Hematopoietic multipotent progenitor cell treated with erythropoietin and hydrocortisone succinate and interleukin-3 and kit ligand, for 17 days (in vitro differentiated cells): ENCODE data around the gene ANTXR2.
"Not testable (repeated sequence)": the region's sequence is repeated elsewhere in the genome, so short reads cannot be mapped to it uniquely, and the experiment has no call there.

Source experiments
- DNase-seq: peaks from one replicate; pipeline ENCODE4 v3.0.0-alpha.2; 2015; ENCODE audit warnings: low spot score

The ANTXR2 gene

DNA sequence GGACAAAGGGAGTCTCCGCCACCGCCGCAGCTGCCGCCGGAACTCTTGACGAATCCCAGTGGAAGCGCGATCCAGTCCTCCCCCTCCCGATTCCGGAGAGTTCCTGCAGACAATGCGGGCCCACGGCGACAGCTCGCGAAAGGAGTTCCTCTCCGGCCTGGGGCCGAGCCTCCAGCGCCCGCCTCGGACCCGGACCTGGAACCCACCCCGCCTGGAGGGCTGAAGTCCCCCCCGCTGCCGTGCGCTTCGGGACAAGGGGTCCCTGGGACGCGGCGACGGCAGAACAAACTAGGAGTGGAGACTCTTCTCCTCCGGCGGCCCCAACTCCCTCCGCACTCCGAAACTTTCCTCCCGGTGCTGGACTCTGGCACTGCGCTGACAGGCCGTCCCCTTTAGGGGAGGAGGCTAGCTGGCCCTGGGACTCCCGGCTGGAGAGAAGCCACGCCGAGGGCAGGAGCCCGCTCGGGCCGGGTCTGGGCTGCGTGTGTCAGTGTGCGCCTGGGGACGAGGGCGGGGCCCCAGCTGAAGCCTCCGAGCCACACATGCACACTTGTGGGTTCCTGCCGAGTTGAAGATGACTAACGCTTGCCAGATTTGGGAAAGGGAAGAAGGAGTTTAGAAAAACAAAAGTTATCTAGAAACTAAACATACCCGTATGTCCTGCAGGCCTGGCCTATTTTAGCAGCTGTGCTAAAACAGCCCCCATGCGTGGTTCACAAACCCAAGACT, at the start of gene ANTXR2:
Gene ANTXR2, minus strand, starts transcription at position 486 of the 729 bp plus-strand sequence. CDS start 669 bp downstream, outside the sequence.
- no peak for DNase-seq

GRCh38 chr4:80121815-80122214, 48.8 kb upstream of the ANTXR2 start:
- not testable (repeated sequence) for DNase-seq

DNA sequence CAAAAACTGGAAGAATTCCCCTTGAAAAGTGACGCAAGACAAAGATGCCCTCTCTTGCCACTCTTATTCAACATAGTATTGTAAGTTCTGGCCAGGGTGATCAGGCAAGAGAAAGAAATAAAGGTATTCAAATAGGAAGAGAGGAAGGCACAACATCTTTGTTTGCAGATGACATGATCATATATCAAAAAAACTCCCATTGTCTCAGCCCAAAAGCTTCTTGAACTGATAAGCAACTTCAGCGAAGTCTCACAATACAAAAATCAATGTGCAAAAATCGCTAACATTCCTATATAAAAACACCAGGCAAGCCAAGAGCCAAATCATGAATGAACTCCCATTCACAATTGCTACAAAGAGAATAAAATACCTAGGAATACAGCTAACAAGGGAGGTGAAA, 46.6 kb upstream of the ANTXR2 start:
- DNase-seq: not testable (repeated sequence)

DNA sequence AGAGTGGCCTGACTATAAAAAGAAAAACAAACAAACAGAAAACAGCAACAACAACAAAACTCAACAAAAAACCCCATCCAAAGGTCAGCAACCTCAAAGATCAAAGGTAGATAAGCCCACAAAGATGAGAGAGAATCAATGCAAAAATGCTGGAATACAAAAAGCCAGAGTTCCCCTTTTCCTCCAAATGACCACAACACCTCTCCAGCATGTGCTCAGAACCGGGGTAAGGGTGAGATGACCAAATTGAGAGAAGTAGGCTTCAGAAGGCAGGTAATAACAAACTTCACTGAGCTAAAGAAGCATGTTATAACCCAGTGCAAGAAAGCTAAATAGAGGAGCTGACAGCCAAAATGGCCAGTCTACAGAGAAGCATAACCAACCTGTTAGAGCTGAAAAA, 43.5 kb upstream of the ANTXR2 start:
- DNase-seq: no peak

DNA sequence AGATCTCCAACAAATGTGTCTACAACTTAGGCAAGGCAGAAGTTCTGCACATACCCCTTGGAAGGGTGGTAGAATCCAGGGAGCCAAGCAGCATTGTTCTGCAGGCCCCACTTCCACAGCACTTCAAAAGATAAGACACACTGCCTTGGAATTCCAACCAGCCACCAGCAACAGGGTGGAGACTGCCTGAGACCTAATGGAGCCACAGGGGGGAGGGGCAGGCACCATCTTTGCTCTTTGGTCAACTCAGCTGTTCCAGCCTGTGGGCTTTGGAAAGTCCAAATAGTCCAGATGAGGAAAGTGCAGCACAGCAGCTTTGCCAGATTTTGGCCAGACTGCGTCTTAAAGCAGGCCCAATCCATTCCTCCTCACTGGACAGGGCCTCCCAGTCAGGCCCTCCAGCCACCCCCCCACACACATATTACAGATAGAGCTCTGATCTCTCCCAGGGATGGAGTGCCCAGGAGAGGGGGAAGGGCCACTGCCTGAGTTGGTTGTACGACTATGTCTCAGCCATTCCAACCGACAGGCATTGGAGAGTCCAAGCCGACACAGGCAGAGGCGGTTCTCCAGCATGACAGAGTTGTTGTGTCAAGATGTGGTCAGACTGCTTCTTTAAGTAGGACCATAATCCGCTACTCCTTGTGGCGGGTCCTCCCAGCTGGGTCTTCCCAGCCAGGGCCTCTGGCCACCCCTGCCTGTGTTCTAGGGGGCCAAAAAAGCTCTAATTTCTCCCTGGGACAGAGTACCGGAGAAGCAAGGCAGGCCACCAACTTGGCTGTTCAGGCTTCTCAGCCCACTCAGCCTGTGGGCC, 42.5 kb upstream of the ANTXR2 start:
- no peak for DNase-seq

DNA sequence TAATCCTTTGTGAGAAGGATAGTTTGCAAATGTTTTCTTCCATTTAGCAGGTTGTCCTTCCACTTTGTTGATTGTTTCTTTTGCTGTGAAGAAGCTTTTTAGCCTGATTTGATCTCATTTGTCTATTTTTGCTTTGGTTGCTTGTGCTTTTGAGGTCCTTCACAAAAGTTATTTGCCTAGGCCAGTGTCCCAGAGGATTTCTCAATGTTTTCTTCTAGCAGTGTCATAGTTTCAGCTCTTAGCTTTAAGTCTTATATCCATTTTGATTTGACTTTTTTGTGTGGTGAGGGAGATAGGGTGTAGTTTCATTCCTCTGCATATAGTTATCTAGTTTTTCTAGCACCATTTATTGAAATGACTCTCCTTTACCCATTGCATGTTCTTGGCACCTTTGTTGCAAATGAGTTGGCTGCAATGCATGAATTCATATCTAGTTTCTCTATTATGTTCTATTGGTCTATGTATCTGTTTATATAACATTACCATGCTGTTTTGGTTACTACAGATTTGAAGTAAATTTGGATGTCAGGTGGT, 41.8 kb upstream of the ANTXR2 start:
- no peak for DNase-seq

GRCh38 chr4:80113615-80114014, 40.6 kb upstream of the ANTXR2 start:
- no peak for DNase-seq

DNA sequence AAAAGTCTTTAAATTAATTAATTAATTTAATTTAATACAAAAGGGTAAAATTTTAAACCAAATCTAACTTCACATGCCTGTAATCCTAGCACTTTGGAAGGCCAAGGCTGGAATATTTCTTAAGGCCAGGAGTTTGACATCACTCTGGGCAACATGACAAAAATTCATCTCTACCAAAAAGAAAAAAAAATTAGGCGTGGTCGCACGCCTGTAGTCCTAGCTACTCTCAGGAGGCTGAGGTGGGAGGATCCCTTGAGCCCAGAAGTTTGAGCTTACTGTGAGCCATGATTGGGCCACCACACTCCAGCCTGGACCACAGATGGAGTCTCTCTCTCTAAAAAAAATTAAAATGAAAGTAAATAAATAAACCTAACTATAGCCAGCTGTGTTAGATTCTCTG, 39.2 kb upstream of the ANTXR2 start:
- no peak for DNase-seq

GRCh38 chr4:80111276-80111675, 38.2 kb upstream of the ANTXR2 start:
- DNase-seq: no peak

- DNase-seq: no peak
Measured at GRCh38 chr4:80107374-80107773, 34.3 kb upstream of the ANTXR2 start.

DNA sequence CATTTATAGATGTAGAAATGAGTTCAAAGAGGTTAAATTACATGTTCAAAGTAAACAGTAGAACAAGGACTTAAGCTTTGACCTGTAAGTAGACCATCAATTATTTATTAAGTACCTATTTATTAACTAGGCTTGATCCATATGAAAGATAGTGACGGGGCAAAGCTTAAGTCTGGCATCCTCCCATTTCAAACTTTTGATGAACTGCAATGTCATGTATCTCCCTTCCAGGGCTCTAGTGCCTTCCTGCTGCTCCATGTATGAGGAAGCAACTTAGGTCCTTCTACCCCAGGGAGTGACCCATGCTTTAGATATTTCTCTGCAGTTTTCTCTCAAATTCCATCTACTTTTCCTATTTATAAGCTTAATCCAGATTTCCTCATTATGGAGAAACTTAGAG, 31.9 kb upstream of the ANTXR2 start:
- no peak for DNase-seq

- DNase-seq: no peak
Measured at GRCh38 chr4:80103629-80104028, 30.6 kb upstream of the ANTXR2 start.

GRCh38 chr4:80101792-80102116, 28.7 kb upstream of the ANTXR2 start:
- DNase-seq: no peak

DNA sequence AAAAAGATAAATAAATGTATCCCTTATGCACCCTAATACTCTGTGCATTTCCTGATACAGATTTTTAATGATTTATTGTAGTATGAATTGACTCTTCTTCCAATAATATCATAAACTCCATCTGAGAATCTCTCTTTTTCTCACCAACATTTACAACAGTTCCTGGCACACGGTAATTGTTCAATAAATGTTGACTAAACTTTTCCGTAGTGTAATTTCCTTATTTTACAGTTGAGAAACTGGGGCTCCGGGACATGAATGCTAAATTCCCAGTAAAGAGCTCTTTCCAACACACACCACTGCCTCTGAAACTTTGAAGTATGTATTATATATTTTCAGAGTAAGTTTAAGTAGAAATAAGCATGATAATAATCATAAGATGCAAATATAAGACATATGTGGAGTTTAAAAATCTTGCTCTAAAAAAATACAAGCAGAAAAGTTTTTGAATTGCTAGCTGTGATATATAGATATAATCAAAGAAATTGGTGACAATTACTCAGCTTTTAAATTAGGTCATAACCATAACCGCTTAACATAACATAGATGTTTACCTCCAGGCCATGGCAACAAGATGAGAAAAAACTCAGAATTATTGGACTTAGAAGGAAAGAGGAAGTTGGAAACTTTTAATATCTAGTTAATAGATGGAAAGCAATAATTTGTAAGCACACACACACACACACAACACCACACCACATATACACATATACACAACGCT, 28.2 kb upstream of the ANTXR2 start:
- no peak for DNase-seq

DNA sequence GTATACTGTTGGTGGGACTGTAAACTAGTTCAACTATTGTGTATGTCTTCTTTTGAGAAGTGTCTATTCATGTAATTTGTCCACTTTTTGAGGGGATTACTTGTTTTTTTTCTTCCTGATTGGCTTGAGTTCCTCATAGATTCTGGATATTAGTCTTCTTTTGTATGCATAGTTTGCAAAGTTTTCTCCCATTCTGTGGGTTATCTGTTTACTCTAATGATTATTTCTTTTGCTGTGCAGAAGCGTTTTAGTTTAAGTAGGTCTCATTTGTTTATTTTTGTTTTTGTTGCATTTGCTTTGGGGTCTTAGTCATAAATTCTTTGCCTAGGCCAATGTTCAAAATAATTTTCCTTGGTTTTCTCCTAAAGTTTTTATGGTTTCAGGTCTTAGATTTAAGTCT, 26.6 kb upstream of the ANTXR2 start:
- DNase-seq: no peak

- no peak for DNase-seq
Measured at GRCh38 chr4:80098635-80099034, 25.6 kb upstream of the ANTXR2 start.

GRCh38 chr4:80097400-80098177, 24.6 kb upstream of the ANTXR2 start:
- DNase-seq: no peak

DNA sequence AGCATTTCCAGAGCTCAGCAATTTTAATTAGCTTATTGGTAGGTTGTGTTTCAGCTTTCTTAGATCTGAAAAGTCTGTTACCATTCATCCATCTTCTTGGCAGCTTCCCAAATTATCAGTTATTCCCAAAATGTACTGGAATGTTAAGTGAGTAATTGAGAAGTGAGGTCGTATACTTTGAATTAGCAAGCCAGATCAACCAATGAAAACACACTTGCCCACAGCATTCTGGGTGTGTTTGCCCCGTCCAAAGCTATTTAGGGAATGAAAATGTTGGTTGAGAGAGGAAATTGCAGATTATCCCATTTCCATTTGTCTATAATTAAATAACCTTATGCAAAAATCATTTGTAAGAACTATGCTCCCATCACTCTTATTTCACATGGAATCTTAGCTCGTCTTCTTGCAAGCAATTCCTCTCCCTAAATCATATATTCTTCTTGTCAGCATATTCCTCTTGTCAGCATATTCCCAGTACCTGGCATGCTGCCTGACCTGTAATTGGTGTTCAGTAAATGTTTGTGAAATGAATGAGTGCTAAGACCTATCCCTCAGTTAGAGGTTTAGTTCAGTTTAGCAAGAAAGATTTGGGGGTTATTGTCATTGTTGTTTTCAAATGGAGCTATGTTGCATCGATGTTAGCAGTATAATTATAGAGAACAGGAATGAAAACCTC, 23.3 kb upstream of the ANTXR2 start:
- no peak for DNase-seq

GRCh38 chr4:80094191-80094590, 21.2 kb upstream of the ANTXR2 start:
- no peak for DNase-seq

DNA sequence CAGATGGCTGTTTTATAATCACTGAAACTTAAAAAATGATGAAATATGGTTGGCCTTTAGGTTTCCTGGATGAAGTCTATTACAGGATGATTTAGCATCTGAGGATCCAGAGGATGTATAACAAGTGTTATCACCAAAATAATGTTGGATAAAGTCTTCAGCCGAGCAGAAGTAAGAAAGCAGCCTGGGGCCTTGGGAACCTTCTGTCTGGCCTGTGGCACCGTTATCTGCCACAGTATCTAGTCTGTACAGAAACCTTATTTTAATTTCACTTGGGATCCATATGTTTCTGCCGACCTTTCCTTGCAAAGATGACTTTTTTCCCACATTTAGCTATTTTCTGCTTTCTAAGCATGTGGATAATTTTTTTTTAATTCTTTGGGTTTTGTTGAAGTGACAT, 20.5 kb upstream of the ANTXR2 start:
- no peak for DNase-seq

DNA sequence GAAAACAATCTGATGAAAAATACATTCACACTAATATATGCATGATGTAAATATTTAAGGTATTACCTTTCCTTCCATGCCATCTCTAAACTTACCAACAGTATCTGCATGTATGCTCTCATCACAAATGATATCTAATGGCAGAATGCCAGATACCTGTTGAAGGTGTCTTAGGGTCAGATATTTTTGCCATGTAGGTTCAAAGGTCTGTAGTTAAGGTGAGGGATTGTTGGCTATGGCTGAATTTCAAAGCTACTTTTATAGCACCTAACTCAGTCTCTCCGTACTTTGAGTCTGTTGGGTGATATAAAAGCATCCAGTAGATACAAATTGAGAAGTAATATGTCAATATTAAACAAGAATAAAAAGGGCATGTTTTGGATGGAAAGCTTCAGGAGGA, 19.8 kb upstream of the ANTXR2 start:
- DNase-seq: no peak
